Posterior vena cava (tissue), 2 donors: Measurements from ENCODE around the gene ZNF511. TPM values are rescaled to one million over a fixed set of nuclear protein-coding genes. Genes with fewer than 3 reads are reported as not detected.

Experiments
- DNase-seq: peaks from one replicate; pipeline ENCODE4 v3.0.0-alpha.2; 2020; ENCODE audit warnings: low spot score
- intact Hi-C, 2 donors: fragments of 100-400 bp; cut with DNase I; formaldehyde crosslinking; loops; one replicate each; pipeline versions ENCODE4 v1.14.1 to v1.14.2; 2022 to 2023
- total RNA-seq, 2 donors: library from RNA; stranded (reverse); fragmentation: NEBNext Ultra II Directional; extraction: Animal tissue kit (Norgen Biotek cat#: 25700); gene quantifications; one replicate each; pipeline ENCODE4 v1.2.1, GENCODE V29; 2021
- donor health status: DM: yes; HTN: yes; CAD: no.
- donor health status: DM: yes; HTN: yes; CAD: no.

The ZNF511 gene
- total RNA-seq, 2 donors from 2014 or later, result 27.4 to 30.7 TPM

- intact Hi-C loops, result no loop called here
- DNase-seq, result peak; percentile 71
Observed at GRCh38 chr10:133327651-133328357, 19.1 kb downstream of the ZNF511 start.

- peak; percentile 72 for DNase-seq
- intact Hi-C loops, result no loop called here
Observed at GRCh38 chr10:133328358-133329343, 19.9 kb downstream of the ZNF511 start.

- peak; percentile 95 for DNase-seq
- intact Hi-C loops, result no loop called here
Observed at GRCh38 chr10:133329491-133330202, 20.9 kb downstream of the ZNF511 start.

GRCh38 chr10:133332936-133333699 lies 24.4 kb downstream of the ZNF511 start:
- DNase-seq, result peak; percentile 74
- intact Hi-C loops, result no loop called here

GRCh38 chr10:133334503-133335245 lies 26.0 kb downstream of the ZNF511 start:
- intact Hi-C loops, result no loop called here

GRCh38 chr10:133335246-133336117 lies 26.8 kb downstream of the ZNF511 start:
- peak; percentile 91 for DNase-seq
- intact Hi-C loops, result no loop called here

More at GRCh38 chr10:133334503-133335245, 26.0 kb downstream of the ZNF511 start:
- DNase-seq, result peak; percentile 84

GRCh38 chr10:133336118-133336576 lies 27.4 kb downstream of the ZNF511 start:
- intact Hi-C loops, result no loop called here
- DNase-seq, result peak; percentile 78

GRCh38 chr10:133336577-133337369 lies 28.1 kb downstream of the ZNF511 start, which contains the start of gene CALY:
CALY (minus strand) TSS chr10:133336896; CDS start chr10:133328989, 7,907 bp downstream.
- intact Hi-C loops, result no loop called here
- peak; percentile 85 for DNase-seq

GRCh38 chr10:133337370-133337725 lies 28.6 kb downstream of the ZNF511 start:
- no peak for DNase-seq
- intact Hi-C loops, result no loop called here

GRCh38 chr10:133338080-133339071 lies 29.7 kb downstream of the ZNF511 start:
- DNase-seq, result no peak
- intact Hi-C loops, result no loop called here

- no peak for DNase-seq
- intact Hi-C loops, result no loop called here
Observed at GRCh38 chr10:133339708-133340380, 31.1 kb downstream of the ZNF511 start.

- intact Hi-C loops, result no loop called here
Observed at GRCh38 chr10:133341983-133342382, 33.3 kb downstream of the ZNF511 start.

GRCh38 chr10:133342942-133343341 lies 34.2 kb downstream of the ZNF511 start:
- peak; percentile 73 for DNase-seq
- intact Hi-C loops, result no loop called here

More at GRCh38 chr10:133341983-133342382, 33.3 kb downstream of the ZNF511 start:
- DNase-seq, result no peak

- intact Hi-C loops, result no loop called here
- DNase-seq, result no peak
Observed at GRCh38 chr10:133343558-133343957, 34.8 kb downstream of the ZNF511 start.

- intact Hi-C loops, result no loop called here
- DNase-seq, result no peak
Observed at GRCh38 chr10:133344236-133344635, 35.5 kb downstream of the ZNF511 start.
